Hepatocyte (in vitro differentiated cells): ENCODE measurements around the gene TSPAN13. TPM values are rescaled to one million over a fixed set of nuclear protein-coding genes. Genes with fewer than 3 reads are reported as not detected.

Experiments
- DNase-seq: peaks from one replicate; pipeline ENCODE4 v3.0.0-alpha.2; 2016; ENCODE audit warnings: low spot score
- H2AFZ ChIP-seq: fragments of 200-600 bp; sonication (generic); 2 replicates; pipeline ENCODE4 v1.6.0; 2016; ENCODE audit warnings: antibody characterized with exemption, mild to moderate bottlenecking
- H3K27ac ChIP-seq: fragments of 200-600 bp; sonication (generic); 2 replicates; pipeline ENCODE4 v1.5.1; 2016; ENCODE audit warnings: mild to moderate bottlenecking
- H3K27me3 ChIP-seq: fragments of 200-600 bp; sonication (generic); 2 replicates; pipeline ENCODE4 v1.6.1; 2016
- H3K36me3 ChIP-seq: fragments of 200-600 bp; sonication (generic); replicated peaks from 2 replicates; pipeline ENCODE4 v1.5.1; 2016; ENCODE audit warnings: low read depth; ENCODE audit not compliant: insufficient read depth
- H3K4me1 ChIP-seq: fragments of 200-600 bp; sonication (generic); 2 replicates; pipeline ENCODE4 v1.5.1; 2016; ENCODE audit warnings: mild to moderate bottlenecking, moderate library complexity; ENCODE audit not compliant: insufficient read depth
- H3K4me2 ChIP-seq: fragments of 200-600 bp; sonication (generic); 2 replicates; pipeline ENCODE4 v1.6.0; 2016
- H3K4me3 ChIP-seq: fragments of 200-600 bp; sonication (generic); 2 replicates; pipeline ENCODE4 v1.5.1; 2016; ENCODE audit warnings: mild to moderate bottlenecking
- H3K79me2 ChIP-seq: fragments of 200-600 bp; sonication (generic); 2 replicates; pipeline ENCODE4 v1.6.0; 2017; ENCODE audit warnings: mild to moderate bottlenecking
- H3K9me2 ChIP-seq: fragments of 200-600 bp; sonication (generic); replicated peaks from 2 replicates; pipeline ENCODE4 v1.6.0; 2017; ENCODE audit warnings: mild to moderate bottlenecking; ENCODE audit not compliant: insufficient read depth
- H3K9me3 ChIP-seq: fragments of 200-600 bp; sonication (generic); 2 replicates; pipeline ENCODE4 v1.5.1; 2016; ENCODE audit warnings: low read depth, mild to moderate bottlenecking
- H4K20me1 ChIP-seq: fragments of 200-600 bp; sonication (generic); 2 replicates; pipeline ENCODE4 v1.6.0; 2016; ENCODE audit warnings: mild to moderate bottlenecking; ENCODE audit not compliant: insufficient read depth, poor library complexity, severe bottlenecking
- CTCF ChIP-seq: fragments of 200-600 bp; sonication (generic); IDR thresholded peaks from 2 replicates; pipeline ENCODE4 v1.5.1; 2016; ENCODE audit warnings: antibody characterized with exemption, mild to moderate bottlenecking; ENCODE audit not compliant: poor library complexity
- EZH2 ChIP-seq: fragments of 200-600 bp; sonication (generic); IDR thresholded peaks from 2 replicates; pipeline ENCODE4 v1.6.1; 2016; ENCODE audit warnings: antibody characterized with exemption, mild to moderate bottlenecking, borderline replicate concordance
- EZH2phosphoT487 ChIP-seq: fragments of 200-600 bp; sonication (generic); IDR thresholded peaks from one replicate; pipeline ENCODE4 v1.6.1; 2018; ENCODE audit warnings: antibody characterized with exemption, mild to moderate bottlenecking, low read depth, moderate library complexity; ENCODE audit not compliant: unreplicated experiment, severe bottlenecking
- WGBS: methylation state at CpG from one replicate; pipeline ENCODE4 v1.1.6; 2016; ENCODE audit warnings: low lambda C conversion rate; ENCODE audit errors: missing lambda C conversion rate; 5-methylcytosine and 5-hydroxymethylcytosine counted together
- polyA plus RNA-seq: library from polyadenylated mRNA; unstranded; fragments of >200 nt; fragmentation: Nextera tagmentation; extraction: Ambion mirVana; gene quantifications from 2 replicates; pipeline ENCODE4 v1.2.1, GENCODE V29; 2016
- total RNA-seq: library from RNA; depleted of rRNA; stranded (reverse); fragments of >200 nt; gene quantifications from 2 replicates; pipeline ENCODE4 v1.2.3, GENCODE V29; 2014

TSPAN13 gene
- total and polyA plus RNA-seq, 2 experiments from 2014 or later: 164 to 173 TPM

DNA sequence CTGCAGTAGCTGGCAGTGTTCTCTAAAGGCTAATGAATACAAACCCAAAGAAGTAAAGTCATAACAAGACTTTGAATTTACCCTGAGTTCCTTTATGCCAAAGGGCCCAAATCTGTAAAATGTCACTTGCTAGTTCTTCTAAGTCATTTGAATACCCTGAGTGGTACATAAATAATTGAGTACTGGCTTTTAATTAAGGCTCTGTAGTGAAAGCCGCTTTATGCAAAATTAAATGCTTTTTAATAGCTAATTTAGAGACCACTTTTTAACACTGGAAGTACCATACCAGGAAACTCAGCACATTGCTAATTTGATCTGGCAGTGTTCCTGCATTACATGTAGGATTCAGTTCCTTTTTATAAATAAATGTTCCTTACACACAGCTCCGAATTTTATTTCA is 24.0 kb upstream of the TSPAN13 start:
- Histone ChIP-seq H3K27ac (no peak overlapping the region), H3K4me2 (no peak overlapping the region), H4K20me1 (no peaks in the 10 kb centered on the region), H3K4me1 (no peaks in the 10 kb centered on the region), H3K79me2 (no peaks in the 10 kb centered on the region), H3K9me2 (no peaks in the 10 kb centered on the region), H3K27me3 (no peaks in the 10 kb centered on the region), H3K9me3 (no peaks in the 10 kb centered on the region), H3K4me3 (no peak overlapping the region), H3K36me3 (no peaks in the 10 kb centered on the region), H2AFZ (no peak overlapping the region)
- TF ChIP-seq EZH2phosphoT487: no peak
- no peak for TF ChIP-seq CTCF
- no peak for TF ChIP-seq EZH2
- 92% methylated on average over 2 of the region's 2 CpGs for WGBS
- no peak for DNase-seq

DNA sequence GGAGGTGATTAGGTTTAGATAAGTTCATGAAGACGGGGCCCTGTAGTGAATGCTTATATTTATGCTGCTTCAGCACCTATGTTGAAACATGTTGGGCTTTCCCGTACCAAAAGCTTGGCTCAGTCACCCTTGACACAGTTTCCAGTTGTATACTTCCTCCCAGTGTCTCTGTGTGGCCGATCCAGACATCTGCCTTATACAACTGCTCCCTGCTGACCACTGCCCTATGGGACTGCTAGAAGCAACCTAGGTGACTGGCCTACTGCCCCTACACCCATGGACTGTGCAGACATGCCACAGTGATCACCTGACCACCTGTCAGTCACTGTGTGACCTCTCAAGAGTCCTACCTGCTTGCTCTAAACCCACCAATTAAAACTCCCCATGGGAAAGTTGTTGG is 22.6 kb upstream of the TSPAN13 start:
- no peaks in the 10 kb centered on the region for H3K9me3 ChIP-seq
- no peak overlapping the region for H2AFZ ChIP-seq
- no peaks in the 10 kb centered on the region for H3K79me2 ChIP-seq
- no peak overlapping the region for H3K27ac ChIP-seq
- no peak for DNase-seq
- no peaks in the 10 kb centered on the region for H3K9me2 ChIP-seq
- no peak overlapping the region for H3K4me2 ChIP-seq
- no peak overlapping the region for H3K4me3 ChIP-seq
- no peaks in the 10 kb centered on the region for H3K4me1 ChIP-seq
- 75% methylated on average over 3 of the region's 3 CpGs for WGBS
- H3K27me3 ChIP-seq: no peaks in the 10 kb centered on the region
- H3K36me3 ChIP-seq: no peaks in the 10 kb centered on the region
- no peak for TF ChIP-seq CTCF
- no peak for TF ChIP-seq EZH2
- no peaks in the 10 kb centered on the region for H4K20me1 ChIP-seq

- Histone ChIP-seq H3K4me2 (no peak overlapping the region), H3K4me3 (no peak overlapping the region), H3K27me3 (no peaks in the 10 kb centered on the region), H3K79me2 (no peaks in the 10 kb centered on the region), H3K27ac (no peak overlapping the region), H3K9me2 (no peaks in the 10 kb centered on the region), H3K4me1 (no peaks in the 10 kb centered on the region), H3K9me3 (no peaks in the 10 kb centered on the region), H2AFZ (no peak overlapping the region), H4K20me1 (no peaks in the 10 kb centered on the region), H3K36me3 (no peaks in the 10 kb centered on the region)
- TF ChIP-seq EZH2phosphoT487 (no peak), CTCF (no peak), EZH2 (no peak)
- no peak for DNase-seq
- 98% methylated on average over 4 of the region's 4 CpGs for WGBS
These were observed 20.7 kb upstream of the TSPAN13 start for GRCh38 chr7:16732828-16733227.

DNA sequence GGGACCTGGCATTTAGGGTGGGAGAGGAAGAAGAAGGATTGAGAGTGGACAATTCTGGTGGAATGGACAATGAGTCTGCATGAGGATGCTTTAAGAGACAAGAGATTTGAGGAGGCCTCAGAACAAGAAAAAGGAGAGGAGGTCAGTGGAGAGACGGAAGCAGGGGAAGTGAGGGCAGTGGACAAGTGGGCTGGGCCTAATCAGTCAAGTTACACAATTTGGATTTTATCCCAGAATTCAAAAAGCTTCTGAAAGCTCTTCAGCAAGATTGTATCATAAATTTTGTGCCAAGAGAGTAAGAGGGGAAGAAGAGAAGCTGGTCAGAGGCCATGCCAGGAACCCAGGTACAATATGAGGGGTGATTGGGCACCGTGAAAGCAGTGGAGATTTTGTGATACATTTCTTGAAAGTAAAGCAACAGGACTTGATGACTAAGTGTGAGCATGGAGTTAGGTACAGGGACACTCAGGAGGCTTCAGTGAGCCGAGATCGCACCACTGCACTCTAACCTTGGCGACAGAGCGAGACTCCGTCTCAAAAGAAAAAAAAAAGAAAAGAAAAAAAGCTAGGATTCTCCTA is 19.3 kb upstream of the TSPAN13 start:
- no peak for TF ChIP-seq EZH2phosphoT487
- no peaks in the 10 kb centered on the region for H3K4me1 ChIP-seq
- DNase-seq: no peak
- H2AFZ ChIP-seq: no peak overlapping the region
- WGBS: 94% methylated on average over 7 of the region's 7 CpGs
- no peak overlapping the region for H3K4me3 ChIP-seq
- H3K79me2 ChIP-seq: no peaks in the 10 kb centered on the region
- H3K27me3 ChIP-seq: no peaks in the 10 kb centered on the region
- no peaks in the 10 kb centered on the region for H4K20me1 ChIP-seq
- no peak overlapping the region for H3K27ac ChIP-seq
- no peaks in the 10 kb centered on the region for H3K9me3 ChIP-seq
- H3K9me2 ChIP-seq: no peaks in the 10 kb centered on the region
- no peak overlapping the region for H3K4me2 ChIP-seq
- no peaks in the 10 kb centered on the region for H3K36me3 ChIP-seq
